ENCODE measurements around the gene KRT10.
"Not testable (repeated sequence)": the region's sequence is repeated elsewhere in the genome, so short reads cannot be mapped to it uniquely, and the experiment has no call there.

Gene KRT10

GRCh38 chr17:40832840-40833239, 10.4 kb upstream of the KRT10 start:
- no peak for DNase-seq (ENCODE audit: low read depth in 2 of 2)

- DNase-seq (ENCODE audit: low read depth in 2 of 2) = no peak
Measured at GRCh38 chr17:40830085-40830776, 7.8 kb upstream of the KRT10 start.

- DNase-seq (ENCODE audit: low read depth in 2 of 2) = no peak
Measured at GRCh38 chr17:40828454-40829044, 6.1 kb upstream of the KRT10 start.

- no peak for DNase-seq (ENCODE audit: low read depth in 2 of 2)
Measured at GRCh38 chr17:40827746-40828453, 5.5 kb upstream of the KRT10 start.

GRCh38 chr17:40825599-40825998, 3.2 kb upstream of the KRT10 start:
- no peak for DNase-seq (ENCODE audit: low read depth in 2 of 2)

- DNase-seq (ENCODE audit: low read depth in 2 of 2) = no peak
Measured at GRCh38 chr17:40824015-40824832, 1.8 kb upstream of the KRT10 start.

- no peak for DNase-seq (ENCODE audit: low read depth in 2 of 2)
Measured at GRCh38 chr17:40821536-40821935, 878 bp downstream of the KRT10 start.

GRCh38 chr17:40820228-40820838, 2.1 kb downstream of the KRT10 start:
- DNase-seq (ENCODE audit: low read depth in 2 of 2) = no peak

- no peak for DNase-seq (ENCODE audit: low read depth in 2 of 2)
Measured at GRCh38 chr17:40819528-40820125, 2.8 kb downstream of the KRT10 start.

- peak; percentile 69 to 78 for DNase-seq (ENCODE audit: low read depth in 2 of 2)
Measured at GRCh38 chr17:40818733-40819527, 3.5 kb downstream of the KRT10 start.

- DNase-seq (ENCODE audit: low read depth in 2 of 2) = no peak
Measured at GRCh38 chr17:40818343-40818732, 4.1 kb downstream of the KRT10 start.

GRCh38 chr17:40817103-40817682, 5.2 kb downstream of the KRT10 start:
- no peak for DNase-seq (ENCODE audit: low read depth in 2 of 2)

GRCh38 chr17:40816569-40816968, 5.8 kb downstream of the KRT10 start:
- DNase-seq (ENCODE audit: low read depth in 2 of 2) = no peak

- no peak for DNase-seq (ENCODE audit: low read depth in 2 of 2)
Measured at GRCh38 chr17:40815381-40815780, 7.0 kb downstream of the KRT10 start.

GRCh38 chr17:40814657-40815056, 7.8 kb downstream of the KRT10 start:
- DNase-seq (ENCODE audit: low read depth in 2 of 2) = not testable (repeated sequence)

GRCh38 chr17:40813804-40814203, 8.6 kb downstream of the KRT10 start:
- DNase-seq (ENCODE audit: low read depth in 2 of 2) = no peak

GRCh38 chr17:40812639-40813038, 9.8 kb downstream of the KRT10 start:
- no peak for DNase-seq (ENCODE audit: low read depth in 2 of 2)

GRCh38 chr17:40810494-40810893, 11.9 kb downstream of the KRT10 start:
- no peak for DNase-seq (ENCODE audit: low read depth in 2 of 2)

- DNase-seq (ENCODE audit: low read depth in 2 of 2) = no peak
Measured at GRCh38 chr17:40809721-40810421, 12.5 kb downstream of the KRT10 start.

- no peak for DNase-seq (ENCODE audit: low read depth in 2 of 2)
Measured at GRCh38 chr17:40806131-40806530, 16.3 kb downstream of the KRT10 start.

Data from stimulated activated CD8-positive, alpha-beta memory T cell treated with anti-CD3 and anti-CD28 coated beads, Interleukin-7, amount 100 ng/mL, for 1 hour (primary cell).